Adrenal gland (tissue), 5 donors: ENCODE measurements around the gene C1QTNF1.

ENCODE experiments used
- POLR2A ChIP-seq, 2 donors: fragments of 450-650 bp; IDR thresholded peaks; one replicate each; pipeline ENCODE4 v1.6.1; 2017; ENCODE audit warnings: antibody characterized with exemption in 2 of 2, mild to moderate bottlenecking in 2 of 2, moderate library complexity in 1 of 2
- TF ChIP-seq, protein P1 (sequence below), 6 experiments: fragments of 450-650 bp in 4 of 6; fragments of 200-600 bp in 2 of 6; sonication (generic) in 1 of 6; IDR thresholded peaks; 1 replicate in 5 of 6; 2 replicates in 1 of 6; pipeline versions ENCODE4 v1.5.1 to v1.8.0; 2016 to 2021; ENCODE audit warnings: antibody characterized with exemption in 6 of 6, mild to moderate bottlenecking in 2 of 6, moderate library complexity in 1 of 6
- donor health status: DM: no; HTN: no; CAD: no.

DNA sequence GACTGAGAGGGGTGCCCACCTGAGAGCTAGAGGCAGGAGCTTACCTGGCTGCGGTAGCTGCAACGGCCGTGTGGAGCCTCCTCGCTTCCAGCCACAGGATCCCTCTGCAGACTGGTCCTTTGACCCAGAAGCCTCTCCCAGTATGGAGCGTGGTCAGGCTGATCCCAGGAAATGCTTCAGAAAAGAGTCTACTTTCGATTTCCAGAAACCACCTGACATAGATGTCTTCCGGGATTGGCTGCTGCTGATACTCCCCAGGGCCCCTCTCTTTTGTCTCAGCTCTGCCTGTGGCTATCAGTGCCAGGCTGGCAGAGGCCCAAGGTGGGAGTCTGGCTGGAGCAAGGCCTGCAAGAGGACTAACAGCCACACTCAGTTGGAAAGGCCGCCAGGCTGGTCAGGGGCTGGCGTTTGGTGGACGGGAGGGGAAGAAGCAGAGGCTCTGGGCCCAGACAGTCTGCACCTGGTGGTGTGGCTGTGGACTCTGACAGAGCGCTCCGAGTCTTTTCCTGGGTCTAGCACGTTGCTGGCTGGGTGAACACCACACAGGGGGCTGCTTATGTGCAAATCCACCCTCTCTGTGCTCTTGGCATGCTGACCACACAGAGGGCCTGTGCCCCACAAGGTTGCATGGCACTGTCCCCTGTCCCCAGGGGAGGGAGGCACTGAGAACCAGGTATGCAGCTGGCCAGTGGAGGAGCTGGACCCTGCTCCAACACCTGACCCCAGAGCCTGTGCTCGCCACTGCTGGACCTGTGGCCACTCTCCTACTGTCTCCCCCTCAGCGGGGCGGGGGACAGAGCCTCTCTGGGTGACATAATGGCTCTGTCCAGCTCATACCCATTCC, 44.0 kb upstream of the C1QTNF1 start, which contains the start of gene LGALS3BP:
- TF ChIP-seq POLR2A (IDR thresholded peaks at IDR 0.05), result peak; percentile 11 to 89
- TF ChIP-seq, protein P1, sequence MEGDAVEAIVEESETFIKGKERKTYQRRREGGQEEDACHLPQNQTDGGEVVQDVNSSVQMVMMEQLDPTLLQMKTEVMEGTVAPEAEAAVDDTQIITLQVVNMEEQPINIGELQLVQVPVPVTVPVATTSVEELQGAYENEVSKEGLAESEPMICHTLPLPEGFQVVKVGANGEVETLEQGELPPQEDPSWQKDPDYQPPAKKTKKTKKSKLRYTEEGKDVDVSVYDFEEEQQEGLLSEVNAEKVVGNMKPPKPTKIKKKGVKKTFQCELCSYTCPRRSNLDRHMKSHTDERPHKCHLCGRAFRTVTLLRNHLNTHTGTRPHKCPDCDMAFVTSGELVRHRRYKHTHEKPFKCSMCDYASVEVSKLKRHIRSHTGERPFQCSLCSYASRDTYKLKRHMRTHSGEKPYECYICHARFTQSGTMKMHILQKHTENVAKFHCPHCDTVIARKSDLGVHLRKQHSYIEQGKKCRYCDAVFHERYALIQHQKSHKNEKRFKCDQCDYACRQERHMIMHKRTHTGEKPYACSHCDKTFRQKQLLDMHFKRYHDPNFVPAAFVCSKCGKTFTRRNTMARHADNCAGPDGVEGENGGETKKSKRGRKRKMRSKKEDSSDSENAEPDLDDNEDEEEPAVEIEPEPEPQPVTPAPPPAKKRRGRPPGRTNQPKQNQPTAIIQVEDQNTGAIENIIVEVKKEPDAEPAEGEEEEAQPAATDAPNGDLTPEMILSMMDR (IDR thresholded peaks at IDR 0.05), result no peak
